Endothelial cell of umbilical vein (primary cell): Measurements from ENCODE around the gene ESF1. TPM values are rescaled to one million over a fixed set of nuclear protein-coding genes. Genes with fewer than 3 reads are reported as not detected.

Experiments
- BruUV-seq: library from RNA; stranded (reverse); fragments of 400-500 nt; replicated peaks from 2 replicates; lab custom pipeline; 2021; lab: Mats Ljungman, UMichigan
- CTCF ChIA-PET: fragments of 300-600, 350-600 bp; sonication (Branson Sonifier 250); formaldehyde crosslinking; loops from one replicate; lab custom pipeline; 2021; ENCODE audit warnings: antibody characterized with exemption, inconsistent platforms; lab: Charles Lee
- POLR2A ChIA-PET: fragments of 300-600, 350-600 bp; sonication (Branson Sonifier 250); formaldehyde crosslinking; loops from one replicate; lab custom pipeline; 2021; ENCODE audit warnings: antibody characterized with exemption, inconsistent platforms; lab: Charles Lee
- DNase-seq: peaks from one replicate; pipeline ENCODE4 v3.0.0-alpha.2; 2011; ENCODE audit warnings: low read depth, low spot score
- FAIRE-seq: peaks from 2 replicates; lab custom pipeline; 2011; peaks lifted over from hg19 to GRCh38; lab: Jason Lieb, UNC
- H2AFZ ChIP-seq: 2 replicates; pipeline ENCODE4 v1.6.0; 2012; ENCODE audit warnings: low read depth, low read length, control low read depth, inconsistent platforms
- H3K27ac ChIP-seq: 2 replicates; pipeline ENCODE4 v1.5.1; 2011; ENCODE audit warnings: low read depth, mild to moderate bottlenecking, control low read depth, low read length, moderate library complexity; ENCODE audit not compliant: insufficient read depth
- H3K27me3 ChIP-seq, 2 experiments: 2 replicates each; pipeline versions ENCODE4 v1.6.0 to v1.6.1; 2011; ENCODE audit warnings: low read length in 2 of 2, mixed read lengths in 1 of 2; ENCODE audit not compliant: control insufficient read depth in 2 of 2, insufficient read depth in 2 of 2
- H3K36me3 ChIP-seq, 2 experiments: 2 replicates in 1 of 2; 3 replicates in 1 of 2; pipeline ENCODE4 v1.5.1; 2011; ENCODE audit warnings: low read length in 2 of 2, mild to moderate bottlenecking in 1 of 2, moderate library complexity in 1 of 2; ENCODE audit not compliant: control insufficient read depth in 2 of 2, insufficient read depth in 2 of 2; ENCODE audit errors: extremely low read depth in 1 of 2
- H3K4me1 ChIP-seq: 3 replicates; pipeline ENCODE4 v1.5.1; 2011; ENCODE audit warnings: mild to moderate bottlenecking, low read length; ENCODE audit not compliant: control insufficient read depth, insufficient read depth; ENCODE audit errors: extremely low read depth
- H3K4me2 ChIP-seq: 2 replicates; pipeline ENCODE4 v1.6.1; 2011; ENCODE audit warnings: low read length, control low read depth, mixed read lengths; ENCODE audit not compliant: insufficient read depth
- H3K4me3 ChIP-seq, 3 experiments: fragments of 200-600 bp in 1 of 3; sonication (generic), shearing (Covaris generic) in 1 of 3; replicated peaks in 1 of 3; 2 replicates each; pipeline ENCODE4 v1.5.1; 2011 to 2016; ENCODE audit warnings: control low read depth in 3 of 3, low read length in 3 of 3, mild to moderate bottlenecking in 2 of 3, inconsistent platforms in 1 of 3, low read depth in 1 of 3, moderate library complexity in 1 of 3; ENCODE audit not compliant: insufficient read depth in 1 of 3
- H3K79me2 ChIP-seq: 2 replicates; pipeline ENCODE4 v1.6.0; 2012; ENCODE audit warnings: low read length, inconsistent platforms; ENCODE audit not compliant: control insufficient read depth, insufficient read depth
- H3K9ac ChIP-seq: replicated peaks from 2 replicates; pipeline ENCODE3; 2011; ENCODE audit warnings: low read length, control low read depth; ENCODE audit not compliant: insufficient read depth; ENCODE audit errors: extremely low read depth
- H3K9me1 ChIP-seq: replicated peaks from 3 replicates; pipeline ENCODE4 v1.6.0; 2011; ENCODE audit warnings: mild to moderate bottlenecking, low read length; ENCODE audit not compliant: control insufficient read depth, insufficient read depth; ENCODE audit errors: extremely low read depth
- H3K9me3 ChIP-seq: replicated peaks from 2 replicates; pipeline ENCODE4 v1.5.1; 2012; ENCODE audit warnings: low read length, inconsistent platforms; ENCODE audit not compliant: control insufficient read depth, insufficient read depth
- H4K20me1 ChIP-seq: replicated peaks from 2 replicates; pipeline ENCODE3; 2011; ENCODE audit warnings: mild to moderate bottlenecking, low read length; ENCODE audit not compliant: control insufficient read depth, insufficient read depth; ENCODE audit errors: extremely low read depth
- CTCF ChIP-seq, 2 donors: IDR thresholded peaks; 1 replicate in 1 of 2; 2 replicates in 1 of 2; pipeline ENCODE4 v1.5.1; 2011; ENCODE audit warnings: low read length in 2 of 2, mild to moderate bottlenecking in 2 of 2, moderate library complexity in 2 of 2, control low read depth in 1 of 2, inconsistent platforms in 1 of 2, low read depth in 1 of 2; ENCODE audit not compliant: insufficient read depth in 1 of 2; ENCODE audit errors: extremely low read depth in 1 of 2
- EZH2 ChIP-seq: IDR thresholded peaks from 2 replicates; pipeline ENCODE4 v1.6.1; 2012; ENCODE audit warnings: borderline replicate concordance, low read depth, mild to moderate bottlenecking, moderate library complexity, low read length, inconsistent platforms; ENCODE audit not compliant: severe bottlenecking
- FOS ChIP-seq: IDR thresholded peaks from 2 replicates; pipeline ENCODE4 v1.6.1; 2011; ENCODE audit warnings: mild to moderate bottlenecking, low read length, moderate library complexity, borderline replicate concordance; ENCODE audit not compliant: insufficient read depth
- GATA2 ChIP-seq: IDR thresholded peaks from 2 replicates; pipeline ENCODE4 v1.7.0; 2011; ENCODE audit warnings: low read depth, mild to moderate bottlenecking, moderate library complexity, mixed read lengths, low read length; ENCODE audit not compliant: insufficient read length, insufficient read depth
- JUN ChIP-seq: IDR thresholded peaks from 2 replicates; pipeline ENCODE4 v1.6.1; 2011; ENCODE audit warnings: borderline replicate concordance, low read depth; ENCODE audit not compliant: insufficient read length, insufficient read depth
- MAX ChIP-seq: IDR thresholded peaks from 2 replicates; pipeline ENCODE4 v1.6.1; 2011; ENCODE audit not compliant: insufficient read depth, insufficient read length
- MYC ChIP-seq: IDR thresholded peaks from one replicate; pipeline ENCODE4 v1.6.1; 2011; ENCODE audit warnings: mild to moderate bottlenecking, low read depth, low read length
- POLR2A ChIP-seq: IDR thresholded peaks from 2 replicates; pipeline ENCODE4 v1.6.1; 2012; ENCODE audit warnings: low read depth, mild to moderate bottlenecking, control low read depth, low read length
- POLR2AphosphoS5 ChIP-seq: IDR thresholded peaks from 2 replicates; pipeline ENCODE4 v1.6.1; 2012; ENCODE audit warnings: low read depth, mild to moderate bottlenecking, control low read depth, low read length, moderate library complexity; ENCODE audit not compliant: insufficient read depth
- dilution Hi-C: fragments of 300-500 bp; cut with MboI; formaldehyde crosslinking; loops from one replicate; pipeline ENCODE4 v1.15.0; 2019; ENCODE audit warnings: low sequenced_read_pairs; ENCODE audit not compliant: extremely low pct_ligation_motif_present
- intact Hi-C: fragments of 100-400 bp; cut with micrococcal nuclease; formaldehyde crosslinking; loops from one replicate; pipeline ENCODE4 v1.10.0; 2022
- polyA plus RNA-seq, 4 experiments: library from polyadenylated mRNA; depleted of rRNA in 3 of 4; stranded (reverse) in 3 of 4; unstranded in 1 of 4; fragments of >200 nt; gene quantifications; 2 replicates each; pipeline versions ENCODE4 v1.2.1 to v1.2.3, GENCODE V29; 2011 to 2012; ENCODE audit warnings: missing spikeins in 1 of 4
- total RNA-seq: library from RNA; stranded (reverse); gene quantifications from 2 replicates; pipeline ENCODE4 v1.2.3, GENCODE V29; 2021

Gene ESF1
- total and polyA plus RNA-seq, 2 donors (not counting 3 experiments of a cell fraction or from before 2014, with no cell fraction given) = 0.72 to 15.5 TPM

- no peaks in the 10 kb centered on the region for H3K36me3 ChIP-seq
- dilution Hi-C loops (no loop called here), intact Hi-C loops (no loop called here)
- H3K9me3 ChIP-seq = no peaks in the 10 kb centered on the region
- ChIA-PET CTCF (interaction anchor here (1.0 to 1.5 kb wide), 2 partner anchors 13 to 144 kb away, joined by 3 read pairs; no protein-coding TSS in a partner anchor), POLR2A (no interaction called here)
- no peak overlapping the region for H3K9ac ChIP-seq
- H3K27ac ChIP-seq = no peak overlapping the region
- H4K20me1 ChIP-seq = no peaks in the 10 kb centered on the region
- H3K4me3 ChIP-seq = no peak overlapping the region
- no peaks in the 10 kb centered on the region for H3K79me2 ChIP-seq
- FAIRE-seq (no peak), DNase-seq (no peak)
- no peak overlapping the region for H3K4me2 ChIP-seq
- no peak overlapping the region for H2AFZ ChIP-seq
- no TSS peak for BruUV-seq
- no peaks in the 10 kb centered on the region for H3K27me3 ChIP-seq
- no peaks in the 10 kb centered on the region for H3K9me1 ChIP-seq
- no peaks in the 10 kb centered on the region for H3K4me1 ChIP-seq
- no peak for TF ChIP-seq POLR2A
- TF ChIP-seq MYC = no peak
- TF ChIP-seq GATA2 = no peak
- TF ChIP-seq FOS = no peak
- no peak for TF ChIP-seq EZH2
- no peak for TF ChIP-seq CTCF (IDR thresholded peaks at IDR 0.05; ENCODE audit: extremely low read depth in 1 of 2, insufficient read depth in 1 of 2, low read depth in 1 of 2, low read length in 2 of 2)
- TF ChIP-seq MAX = no peak
- TF ChIP-seq POLR2AphosphoS5 = no peak
- no peak for TF ChIP-seq JUN
These were observed 93.8 kb downstream of the ESF1 start for GRCh38 chr20:13690943-13691342.
